COR-L47 (cell line): ENCODE data around the gene GTF2E1.

ENCODE experiments used
- DNase-seq: peaks from one replicate; lab custom pipeline; 2025; lab: John Stamatoyannopoulos, UW

Gene GTF2E1

GRCh38 chr3:120800625-120801024, 58.1 kb downstream of the GTF2E1 start:
- no peak for DNase-seq

GRCh38 chr3:120801484-120801883, 58.9 kb downstream of the GTF2E1 start:
- no peak for DNase-seq

- DNase-seq: no peak
Observed at GRCh38 chr3:120802916-120803315, 60.4 kb downstream of the GTF2E1 start.

GRCh38 chr3:120816728-120817127, 74.2 kb downstream of the GTF2E1 start:
- DNase-seq: no peak

GRCh38 chr3:120820748-120821147, 78.2 kb downstream of the GTF2E1 start:
- no peak for DNase-seq

GRCh38 chr3:120821426-120821825, 78.9 kb downstream of the GTF2E1 start:
- no peak for DNase-seq

- no peak for DNase-seq
Observed at GRCh38 chr3:120823156-120823555, 80.6 kb downstream of the GTF2E1 start.

GRCh38 chr3:120824613-120825012, 82.1 kb downstream of the GTF2E1 start:
- DNase-seq: no peak

GRCh38 chr3:120828796-120829195, 86.3 kb downstream of the GTF2E1 start:
- DNase-seq: no peak

- no peak for DNase-seq
Observed at GRCh38 chr3:120831066-120831465, 88.5 kb downstream of the GTF2E1 start.
